Endothelial cell (in vitro differentiated cells): ENCODE data around the gene CBL. TPM values are rescaled to one million over a fixed set of nuclear protein-coding genes. Genes with fewer than 3 reads are reported as not detected.

ENCODE experiments used
- DNase-seq: peaks from one replicate; pipeline ENCODE4 v3.0.0; 2021; ENCODE audit warnings: low spot score
- H3K27ac Mint-ChIP-seq: one replicate; pipeline ENCODE4 v1.8.0; 2021; ENCODE audit warnings: mixed read lengths, inconsistent platforms; ENCODE audit not compliant: unreplicated experiment
- H3K27me3 Mint-ChIP-seq: one replicate; pipeline ENCODE4 v1.8.0; 2021; ENCODE audit warnings: mild to moderate bottlenecking, moderate library complexity, mixed read lengths, inconsistent platforms; ENCODE audit not compliant: unreplicated experiment
- H3K36me3 Mint-ChIP-seq: one replicate; pipeline ENCODE4 v1.8.0; 2021; ENCODE audit warnings: mild to moderate bottlenecking, low read depth, mixed read lengths, inconsistent platforms; ENCODE audit not compliant: unreplicated experiment
- H3K4me1 Mint-ChIP-seq: one replicate; pipeline ENCODE4 v1.8.0; 2021; ENCODE audit warnings: mild to moderate bottlenecking, mixed read lengths, inconsistent platforms; ENCODE audit not compliant: unreplicated experiment
- H3K4me3 Mint-ChIP-seq: one replicate; pipeline ENCODE4 v1.8.0; 2021; ENCODE audit warnings: mild to moderate bottlenecking, mixed read lengths, inconsistent platforms; ENCODE audit not compliant: unreplicated experiment
- H3K9me3 Mint-ChIP-seq: one replicate; pipeline ENCODE4 v1.8.0; 2021; ENCODE audit warnings: mixed read lengths, inconsistent platforms; ENCODE audit not compliant: unreplicated experiment
- total RNA-seq: library from RNA; stranded (reverse); fragmentation: NEBNext Ultra II Directional; extraction: Animal tissue kit (Norgen Biotek cat#: 25700); gene quantifications from one replicate; pipeline ENCODE4 v1.2.1, GENCODE V29; 2021; ENCODE audit not compliant: unreplicated experiment
- TF ChIP-seq, protein P1 (sequence below): fragments of 200-600 bp; sonication (generic); IDR thresholded peaks from one replicate; pipeline ENCODE4 v1.5.0; 2021; ENCODE audit warnings: antibody characterized with exemption; ENCODE audit not compliant: unreplicated experiment

The CBL gene
- total RNA-seq, 1 donor from 2014 or later: 47.5 TPM

DNA sequence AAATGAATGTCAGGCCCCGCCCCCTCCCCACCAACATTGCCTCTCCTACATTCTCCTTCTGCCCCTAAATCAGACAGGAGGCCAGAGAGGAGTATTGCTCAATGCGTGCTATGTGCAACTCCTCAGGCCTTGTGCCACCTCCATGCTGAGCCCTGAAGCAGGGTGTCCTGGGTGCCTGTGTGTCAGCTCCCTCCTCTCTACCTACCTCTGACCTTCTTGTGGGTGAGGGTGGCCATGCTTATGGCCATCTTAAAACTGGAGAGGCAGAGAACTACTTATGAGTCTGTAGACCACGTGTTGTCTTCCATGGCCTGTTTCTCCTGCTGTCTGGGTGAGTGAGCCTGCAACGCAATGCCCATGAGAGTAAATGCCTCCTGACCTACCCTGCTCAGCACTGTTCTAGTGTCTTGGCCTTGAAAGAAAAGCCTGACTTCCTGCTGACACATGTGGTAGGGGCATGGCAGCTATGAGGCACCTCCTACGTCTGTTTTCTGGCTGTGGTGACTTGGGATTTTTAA, 100.3 kb downstream of the CBL start:
- Mint-ChIP-seq H3K4me1 (peaks cover 18% of the 10 kb centered on the region), H3K27me3 (peaks cover 14% of the 10 kb centered on the region), H3K36me3 (peaks cover 42% of the 10 kb centered on the region), H3K27ac (no peak overlapping the region), H3K4me3 (no peak overlapping the region), H3K9me3 (no peaks in the 10 kb centered on the region)
- TF ChIP-seq, protein P1, sequence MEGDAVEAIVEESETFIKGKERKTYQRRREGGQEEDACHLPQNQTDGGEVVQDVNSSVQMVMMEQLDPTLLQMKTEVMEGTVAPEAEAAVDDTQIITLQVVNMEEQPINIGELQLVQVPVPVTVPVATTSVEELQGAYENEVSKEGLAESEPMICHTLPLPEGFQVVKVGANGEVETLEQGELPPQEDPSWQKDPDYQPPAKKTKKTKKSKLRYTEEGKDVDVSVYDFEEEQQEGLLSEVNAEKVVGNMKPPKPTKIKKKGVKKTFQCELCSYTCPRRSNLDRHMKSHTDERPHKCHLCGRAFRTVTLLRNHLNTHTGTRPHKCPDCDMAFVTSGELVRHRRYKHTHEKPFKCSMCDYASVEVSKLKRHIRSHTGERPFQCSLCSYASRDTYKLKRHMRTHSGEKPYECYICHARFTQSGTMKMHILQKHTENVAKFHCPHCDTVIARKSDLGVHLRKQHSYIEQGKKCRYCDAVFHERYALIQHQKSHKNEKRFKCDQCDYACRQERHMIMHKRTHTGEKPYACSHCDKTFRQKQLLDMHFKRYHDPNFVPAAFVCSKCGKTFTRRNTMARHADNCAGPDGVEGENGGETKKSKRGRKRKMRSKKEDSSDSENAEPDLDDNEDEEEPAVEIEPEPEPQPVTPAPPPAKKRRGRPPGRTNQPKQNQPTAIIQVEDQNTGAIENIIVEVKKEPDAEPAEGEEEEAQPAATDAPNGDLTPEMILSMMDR: no peak
- no peak for DNase-seq

DNA sequence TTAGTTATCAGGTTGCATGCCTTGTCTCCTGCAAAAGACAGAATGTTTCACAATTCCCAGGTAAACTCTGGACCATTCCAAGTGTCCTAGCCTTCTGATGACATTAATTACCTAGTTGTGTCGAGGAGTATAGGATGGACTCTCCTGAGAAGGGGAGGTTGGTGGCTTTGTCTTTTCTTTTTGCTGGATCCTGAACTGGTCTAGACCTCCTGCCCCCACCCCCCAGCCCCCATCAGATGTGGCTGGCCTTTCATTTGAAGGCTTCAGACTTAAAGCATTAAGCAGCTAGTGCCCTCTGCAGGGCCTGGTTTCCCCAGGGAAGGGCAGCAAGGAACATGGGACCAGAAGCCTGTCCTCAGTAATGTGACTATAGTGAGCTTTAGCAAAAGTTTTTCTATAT, 101.1 kb downstream of the CBL start:
- H3K27ac Mint-ChIP-seq: no peak overlapping the region

DNA sequence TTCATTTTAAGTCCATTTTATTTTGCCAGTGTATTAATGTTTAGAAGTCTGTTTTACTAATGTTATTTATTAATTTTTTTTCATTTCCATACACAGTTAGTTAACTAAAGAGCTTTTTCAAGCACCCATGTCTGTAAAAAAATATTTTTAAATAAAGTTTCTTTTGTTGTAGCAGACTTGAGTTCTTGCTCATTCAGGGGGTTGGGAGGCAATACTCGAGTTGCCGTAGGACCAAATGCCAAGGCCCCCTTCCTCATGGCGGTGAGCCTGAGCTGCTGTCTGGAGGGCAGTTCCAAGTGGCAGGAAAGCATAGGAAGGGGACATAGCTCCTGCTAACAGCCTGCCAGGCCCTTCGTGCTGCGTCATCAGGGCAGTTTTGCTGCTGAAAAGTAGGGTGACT, 101.8 kb downstream of the CBL start:
- TF ChIP-seq, protein P1: no peak
- no peak for DNase-seq
- Mint-ChIP-seq H3K27ac (no peak overlapping the region), H3K36me3 (peaks cover 36% of the 10 kb centered on the region), H3K4me3 (no peak overlapping the region), H3K9me3 (no peaks in the 10 kb centered on the region), H3K27me3 (peaks cover 12% of the 10 kb centered on the region), H3K4me1 (peaks cover 18% of the 10 kb centered on the region)

More for the DNA sequence above, 101.1 kb downstream of the CBL start:
- DNase-seq: no peak
- TF ChIP-seq, protein P1: no peak
- H3K9me3 Mint-ChIP-seq: no peaks in the 10 kb centered on the region
- peaks cover 40% of the 10 kb centered on the region for H3K36me3 Mint-ChIP-seq
- peaks cover 18% of the 10 kb centered on the region for H3K4me1 Mint-ChIP-seq
- H3K27me3 Mint-ChIP-seq: peaks cover 14% of the 10 kb centered on the region
- H3K4me3 Mint-ChIP-seq: no peak overlapping the region

DNA sequence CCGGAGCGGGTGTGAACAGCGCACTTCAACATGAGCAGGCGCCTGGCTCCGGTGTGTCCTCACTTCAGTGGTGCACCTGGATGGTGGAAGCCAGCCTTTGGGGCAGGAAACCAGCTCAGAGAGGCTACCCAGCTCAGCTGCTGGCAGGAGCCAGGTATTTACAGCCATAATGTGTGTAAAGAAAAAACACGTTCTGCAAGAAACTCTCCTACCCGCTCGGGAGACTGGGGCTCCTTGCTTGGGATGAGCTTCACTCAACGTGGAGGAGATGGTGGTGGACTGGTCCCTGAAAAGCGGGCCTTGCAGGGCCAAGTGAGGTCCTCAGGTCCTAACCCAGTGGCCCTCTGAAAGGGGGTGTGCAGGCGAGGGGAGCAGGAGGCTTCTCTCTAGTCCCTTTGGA, 103.3 kb downstream of the CBL start:
- TF ChIP-seq, protein P1: no peak
- Mint-ChIP-seq H3K4me1 (peaks cover 16% of the 10 kb centered on the region), H3K4me3 (no peak overlapping the region), H3K9me3 (no peaks in the 10 kb centered on the region), H3K27me3 (peaks cover 15% of the 10 kb centered on the region), H3K36me3 (peaks cover 21% of the 10 kb centered on the region), H3K27ac (peak overlapping the region; percentile 76)
- DNase-seq: no peak

DNA sequence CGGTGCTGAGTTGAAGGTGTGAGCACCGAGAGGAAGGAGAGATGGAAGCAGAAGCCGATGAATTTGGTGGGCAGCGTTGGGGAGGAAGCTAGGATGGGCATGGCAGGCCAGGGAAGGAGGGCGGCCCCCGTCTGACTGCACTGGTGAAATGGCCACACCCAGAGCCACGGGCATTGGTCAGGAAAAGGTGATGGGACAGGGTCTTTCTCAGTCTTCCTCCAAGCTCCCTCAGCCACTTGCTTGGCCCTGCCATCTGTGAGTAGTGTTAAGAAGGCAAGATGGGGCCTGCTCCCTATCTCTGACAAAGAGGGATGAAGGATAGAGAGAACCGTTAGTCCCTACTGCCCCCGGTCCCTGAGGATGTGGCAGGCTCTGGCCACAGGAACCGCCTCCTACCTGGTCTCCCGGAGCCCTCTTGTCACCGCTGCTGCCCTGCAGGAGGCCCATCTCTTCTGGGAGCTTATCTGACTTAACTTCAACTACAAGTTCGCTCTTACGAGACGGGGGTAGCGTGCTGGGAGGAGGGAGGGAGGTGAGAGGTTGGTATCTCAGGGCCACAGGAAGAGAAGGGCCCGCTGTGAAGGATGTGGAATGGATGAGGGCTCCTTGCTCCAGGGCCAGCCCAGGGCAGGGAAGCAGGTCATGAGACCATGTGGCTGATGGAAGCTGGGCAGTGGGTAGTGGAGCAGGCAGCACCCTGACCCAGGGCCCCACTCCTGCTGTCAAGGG, 104.0 kb downstream of the CBL start:
- Mint-ChIP-seq H3K4me3 (no peak overlapping the region), H3K27me3 (peaks cover 13% of the 10 kb centered on the region), H3K9me3 (no peaks in the 10 kb centered on the region), H3K36me3 (peaks cover 18% of the 10 kb centered on the region), H3K27ac (peak overlapping the region; percentile 76), H3K4me1 (peaks cover 10% of the 10 kb centered on the region)
- TF ChIP-seq, protein P1: no peak
- DNase-seq: no peak
